Measurements from ENCODE around the gene SLC39A8. TPM values are rescaled to one million over a fixed set of nuclear protein-coding genes. Genes with fewer than 3 reads are reported as not detected.

Gene SLC39A8
- 4.5 and 7.6 TPM in 2 replicates for total RNA-seq

GRCh38 chr4:102344954-102345794 is at the start of gene SLC39A8:
Gene SLC39A8, minus strand, starts transcription at chr4:102345482. Its CDS starts 820 bp downstream, at chr4:102344662.
- FAIRE-seq, result no peak
- DNase-seq (ENCODE audit: low read depth), result peak; percentile 75
- Histone ChIP-seq H3K4me3 (ENCODE audit: low read depth, low read length) (peak within 1 kb of the TSS; percentile 61), H3K27me3 (ENCODE audit: control insufficient read depth, insufficient read depth, low read length) (no peaks in the 10 kb centered on the region), H3K36me3 (ENCODE audit: control insufficient read depth, insufficient read depth, low read length) (no peaks in the 10 kb centered on the region)
- TF ChIP-seq, protein P1, sequence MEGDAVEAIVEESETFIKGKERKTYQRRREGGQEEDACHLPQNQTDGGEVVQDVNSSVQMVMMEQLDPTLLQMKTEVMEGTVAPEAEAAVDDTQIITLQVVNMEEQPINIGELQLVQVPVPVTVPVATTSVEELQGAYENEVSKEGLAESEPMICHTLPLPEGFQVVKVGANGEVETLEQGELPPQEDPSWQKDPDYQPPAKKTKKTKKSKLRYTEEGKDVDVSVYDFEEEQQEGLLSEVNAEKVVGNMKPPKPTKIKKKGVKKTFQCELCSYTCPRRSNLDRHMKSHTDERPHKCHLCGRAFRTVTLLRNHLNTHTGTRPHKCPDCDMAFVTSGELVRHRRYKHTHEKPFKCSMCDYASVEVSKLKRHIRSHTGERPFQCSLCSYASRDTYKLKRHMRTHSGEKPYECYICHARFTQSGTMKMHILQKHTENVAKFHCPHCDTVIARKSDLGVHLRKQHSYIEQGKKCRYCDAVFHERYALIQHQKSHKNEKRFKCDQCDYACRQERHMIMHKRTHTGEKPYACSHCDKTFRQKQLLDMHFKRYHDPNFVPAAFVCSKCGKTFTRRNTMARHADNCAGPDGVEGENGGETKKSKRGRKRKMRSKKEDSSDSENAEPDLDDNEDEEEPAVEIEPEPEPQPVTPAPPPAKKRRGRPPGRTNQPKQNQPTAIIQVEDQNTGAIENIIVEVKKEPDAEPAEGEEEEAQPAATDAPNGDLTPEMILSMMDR (IDR thresholded peaks at IDR 0.05; ENCODE audit: insufficient read depth, low read length, severe bottlenecking), result peak; percentile 86

DNA sequence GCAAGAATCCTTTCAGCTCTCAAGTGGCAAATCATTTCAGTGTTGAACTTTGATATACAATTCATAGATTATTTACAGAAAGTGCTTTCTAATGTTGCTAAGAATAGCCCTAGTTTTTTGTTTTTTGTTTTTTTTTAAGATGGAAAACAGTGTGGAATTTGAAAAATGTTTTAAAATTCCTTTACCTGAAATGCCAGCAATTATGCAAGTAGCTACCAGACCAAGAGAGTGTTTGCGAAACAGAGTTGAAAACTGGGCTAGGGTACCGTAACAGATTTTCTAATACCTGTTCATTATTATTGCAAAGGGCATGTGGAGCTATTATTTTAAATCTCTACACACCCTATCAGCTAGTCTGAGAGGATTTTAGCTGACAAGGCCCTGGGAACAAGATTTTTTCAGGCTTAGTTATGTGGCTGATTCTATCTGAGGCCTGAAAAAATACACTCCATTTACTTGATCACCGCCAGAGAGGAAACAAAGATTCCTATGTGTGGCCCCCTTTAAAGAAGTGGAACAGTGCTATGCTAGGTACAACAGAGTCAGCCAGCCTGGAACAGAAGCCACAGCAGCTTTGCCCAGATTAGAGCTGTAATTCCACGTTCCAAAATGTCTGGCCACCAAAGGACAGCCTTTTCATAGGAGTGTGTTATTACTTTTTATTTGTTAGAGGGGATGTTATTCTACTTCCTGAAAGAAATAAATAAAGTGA is 46.9 kb upstream of the SLC39A8 start:
- no peaks in the 10 kb centered on the region for H3K36me3 ChIP-seq (ENCODE audit: control insufficient read depth, insufficient read depth, low read length)
- no peaks in the 10 kb centered on the region for H3K27me3 ChIP-seq (ENCODE audit: control insufficient read depth, insufficient read depth, low read length)
- TF ChIP-seq, protein P1 (IDR thresholded peaks at IDR 0.05; ENCODE audit: insufficient read depth, low read length, severe bottlenecking), result no peak
- no peak for DNase-seq (ENCODE audit: low read depth)
- no peak overlapping the region for H3K4me3 ChIP-seq (ENCODE audit: low read depth, low read length)
- FAIRE-seq, result no peak

DNA sequence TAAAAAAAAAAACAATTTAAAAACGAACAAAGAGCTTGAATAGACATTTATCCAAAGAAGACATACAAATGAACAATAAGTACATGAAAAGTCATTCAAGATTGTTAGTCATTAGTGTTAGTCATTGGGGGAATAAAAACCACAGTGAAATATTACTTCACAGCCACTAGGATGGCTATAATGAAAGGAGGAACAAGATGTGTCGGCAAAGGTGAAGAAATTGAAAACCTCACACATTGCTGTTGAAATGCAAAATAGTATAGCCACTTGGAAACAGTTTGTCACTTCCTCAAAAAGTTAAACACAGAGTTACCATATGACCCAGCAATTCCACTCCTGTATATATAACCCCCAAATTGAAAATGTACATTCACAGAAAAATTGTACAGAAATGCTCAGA is 45.2 kb upstream of the SLC39A8 start:
- no peak for FAIRE-seq
- TF ChIP-seq, protein P1 (IDR thresholded peaks at IDR 0.05; ENCODE audit: insufficient read depth, low read length, severe bottlenecking), result no peak
- Histone ChIP-seq H3K36me3 (ENCODE audit: control insufficient read depth, insufficient read depth, low read length) (no peaks in the 10 kb centered on the region), H3K4me3 (ENCODE audit: low read depth, low read length) (no peak overlapping the region), H3K27me3 (ENCODE audit: control insufficient read depth, insufficient read depth, low read length) (no peaks in the 10 kb centered on the region)
- DNase-seq (ENCODE audit: low read depth), result peak; percentile 98

GRCh38 chr4:102388611-102389010 is 43.3 kb upstream of the SLC39A8 start:
- peak; percentile 56 for DNase-seq (ENCODE audit: low read depth)
- Histone ChIP-seq H3K4me3 (ENCODE audit: low read depth, low read length) (no peak overlapping the region), H3K36me3 (ENCODE audit: control insufficient read depth, insufficient read depth, low read length) (no peaks in the 10 kb centered on the region), H3K27me3 (ENCODE audit: control insufficient read depth, insufficient read depth, low read length) (no peaks in the 10 kb centered on the region)
- FAIRE-seq, result no peak
- TF ChIP-seq, protein P1 (IDR thresholded peaks at IDR 0.05; ENCODE audit: insufficient read depth, low read length, severe bottlenecking), result no peak

GRCh38 chr4:102387552-102388150 is 42.4 kb upstream of the SLC39A8 start:
- no peaks in the 10 kb centered on the region for H3K27me3 ChIP-seq (ENCODE audit: control insufficient read depth, insufficient read depth, low read length)
- no peaks in the 10 kb centered on the region for H3K36me3 ChIP-seq (ENCODE audit: control insufficient read depth, insufficient read depth, low read length)
- TF ChIP-seq, protein P1 (IDR thresholded peaks at IDR 0.05; ENCODE audit: insufficient read depth, low read length, severe bottlenecking), result no peak
- FAIRE-seq (no peak), DNase-seq (ENCODE audit: low read depth) (peak; percentile 13)
- H3K4me3 ChIP-seq (ENCODE audit: low read depth, low read length), result no peak overlapping the region
